ENCODE measurements around the gene RPS6KB1. TPM values are rescaled to one million over a fixed set of nuclear protein-coding genes. Genes with fewer than 3 reads are reported as not detected.

The RPS6KB1 gene
- total RNA-seq, 1 donor from 2014 or later: 38.6 TPM

- Mint-ChIP-seq H3K4me3 (ENCODE audit: unreplicated experiment) (peak overlapping the region; percentile 99), H3K27me3 (ENCODE audit: unreplicated experiment) (no peaks in the 10 kb centered on the region), H3K27ac (ENCODE audit: unreplicated experiment) (peak overlapping the region; percentile 90), H3K36me3 (ENCODE audit: unreplicated experiment) (peaks cover 4% of the 10 kb centered on the region), H3K4me1 (ENCODE audit: unreplicated experiment) (peaks cover 30% of the 10 kb centered on the region), H3K9me3 (ENCODE audit: unreplicated experiment) (no peaks in the 10 kb centered on the region)
- DNase-seq (ENCODE audit: extremely low spot score, unreplicated experiment): no peak
- TF ChIP-seq, protein P1, sequence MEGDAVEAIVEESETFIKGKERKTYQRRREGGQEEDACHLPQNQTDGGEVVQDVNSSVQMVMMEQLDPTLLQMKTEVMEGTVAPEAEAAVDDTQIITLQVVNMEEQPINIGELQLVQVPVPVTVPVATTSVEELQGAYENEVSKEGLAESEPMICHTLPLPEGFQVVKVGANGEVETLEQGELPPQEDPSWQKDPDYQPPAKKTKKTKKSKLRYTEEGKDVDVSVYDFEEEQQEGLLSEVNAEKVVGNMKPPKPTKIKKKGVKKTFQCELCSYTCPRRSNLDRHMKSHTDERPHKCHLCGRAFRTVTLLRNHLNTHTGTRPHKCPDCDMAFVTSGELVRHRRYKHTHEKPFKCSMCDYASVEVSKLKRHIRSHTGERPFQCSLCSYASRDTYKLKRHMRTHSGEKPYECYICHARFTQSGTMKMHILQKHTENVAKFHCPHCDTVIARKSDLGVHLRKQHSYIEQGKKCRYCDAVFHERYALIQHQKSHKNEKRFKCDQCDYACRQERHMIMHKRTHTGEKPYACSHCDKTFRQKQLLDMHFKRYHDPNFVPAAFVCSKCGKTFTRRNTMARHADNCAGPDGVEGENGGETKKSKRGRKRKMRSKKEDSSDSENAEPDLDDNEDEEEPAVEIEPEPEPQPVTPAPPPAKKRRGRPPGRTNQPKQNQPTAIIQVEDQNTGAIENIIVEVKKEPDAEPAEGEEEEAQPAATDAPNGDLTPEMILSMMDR (IDR thresholded peaks at IDR 0.05): no peak
Measured at GRCh38 chr17:59892251-59892923, 534 bp upstream of the RPS6KB1 start.

GRCh38 chr17:59893676-59894100, 767 bp downstream of the RPS6KB1 start:
- TF ChIP-seq, protein P1 (IDR thresholded peaks at IDR 0.05): peak; percentile 18
- H3K27ac Mint-ChIP-seq (ENCODE audit: unreplicated experiment): peak overlapping the region; percentile 96
- H3K27me3 Mint-ChIP-seq (ENCODE audit: unreplicated experiment): no peaks in the 10 kb centered on the region
- no peaks in the 10 kb centered on the region for H3K36me3 Mint-ChIP-seq (ENCODE audit: unreplicated experiment)
- H3K4me3 Mint-ChIP-seq (ENCODE audit: unreplicated experiment): peak overlapping the region; percentile 99
- no peaks in the 10 kb centered on the region for H3K9me3 Mint-ChIP-seq (ENCODE audit: unreplicated experiment)
- no peak for DNase-seq (ENCODE audit: extremely low spot score, unreplicated experiment)
- peaks cover 33% of the 10 kb centered on the region for H3K4me1 Mint-ChIP-seq (ENCODE audit: unreplicated experiment)

- no peak overlapping the region for H3K27ac Mint-ChIP-seq (ENCODE audit: unreplicated experiment)
- no peaks in the 10 kb centered on the region for H3K27me3 Mint-ChIP-seq (ENCODE audit: unreplicated experiment)
- TF ChIP-seq, protein P1 (IDR thresholded peaks at IDR 0.05): no peak
- no peak overlapping the region for H3K4me3 Mint-ChIP-seq (ENCODE audit: unreplicated experiment)
- H3K4me1 Mint-ChIP-seq (ENCODE audit: unreplicated experiment): peaks cover 27% of the 10 kb centered on the region
- DNase-seq (ENCODE audit: extremely low spot score, unreplicated experiment): no peak
- H3K36me3 Mint-ChIP-seq (ENCODE audit: unreplicated experiment): no peaks in the 10 kb centered on the region
- no peaks in the 10 kb centered on the region for H3K9me3 Mint-ChIP-seq (ENCODE audit: unreplicated experiment)
Measured at GRCh38 chr17:59897090-59897489, 4.2 kb downstream of the RPS6KB1 start.

- H3K4me3 Mint-ChIP-seq (ENCODE audit: unreplicated experiment): no peak overlapping the region
- DNase-seq (ENCODE audit: extremely low spot score, unreplicated experiment): no peak
- peaks cover 17% of the 10 kb centered on the region for H3K4me1 Mint-ChIP-seq (ENCODE audit: unreplicated experiment)
- no peaks in the 10 kb centered on the region for H3K36me3 Mint-ChIP-seq (ENCODE audit: unreplicated experiment)
- H3K27ac Mint-ChIP-seq (ENCODE audit: unreplicated experiment): no peak overlapping the region
- H3K27me3 Mint-ChIP-seq (ENCODE audit: unreplicated experiment): no peaks in the 10 kb centered on the region
- TF ChIP-seq, protein P1 (IDR thresholded peaks at IDR 0.05): no peak
- no peaks in the 10 kb centered on the region for H3K9me3 Mint-ChIP-seq (ENCODE audit: unreplicated experiment)
Measured at GRCh38 chr17:59899099-59899498, 6.2 kb downstream of the RPS6KB1 start.

DNA sequence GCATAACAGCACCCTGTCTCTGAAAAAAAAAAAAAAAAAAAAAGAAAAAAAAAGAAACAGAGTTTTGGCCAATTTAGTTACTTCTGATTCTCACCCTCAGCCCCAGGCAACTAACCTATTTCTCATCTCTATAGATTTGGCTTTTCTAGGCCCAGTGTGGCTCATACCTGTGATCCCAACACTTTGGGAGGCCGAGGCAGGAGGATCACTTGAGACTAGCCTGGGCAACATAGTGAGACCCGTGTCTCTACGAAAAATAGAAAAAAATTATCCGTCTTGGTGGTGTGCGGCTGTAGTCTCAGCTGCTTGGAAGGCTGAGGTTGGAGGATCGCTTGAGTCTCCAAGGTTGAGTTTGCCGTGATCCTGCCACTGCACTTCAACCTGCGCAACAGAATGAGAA, 8.7 kb downstream of the RPS6KB1 start:
- Mint-ChIP-seq H3K4me3 (ENCODE audit: unreplicated experiment) (no peak overlapping the region), H3K27ac (ENCODE audit: unreplicated experiment) (no peak overlapping the region), H3K27me3 (ENCODE audit: unreplicated experiment) (no peaks in the 10 kb centered on the region), H3K36me3 (ENCODE audit: unreplicated experiment) (no peaks in the 10 kb centered on the region), H3K9me3 (ENCODE audit: unreplicated experiment) (no peaks in the 10 kb centered on the region), H3K4me1 (ENCODE audit: unreplicated experiment) (peaks cover 9% of the 10 kb centered on the region)
- no peak for DNase-seq (ENCODE audit: extremely low spot score, unreplicated experiment)
- TF ChIP-seq, protein P1 (IDR thresholded peaks at IDR 0.05): no peak
